ENCODE measurements around the gene LRRC17.

Gene LRRC17

GRCh38 chr7:102874166-102874829, 38.5 kb upstream of the LRRC17 start:
- TF ChIP-seq EZH2 (IDR thresholded peaks at IDR 0.05; ENCODE audit: borderline replicate concordance, low read depth, low read length, severe bottlenecking) (no peak), CTCF (IDR thresholded peaks at IDR 0.05; ENCODE audit: borderline replicate concordance, extremely low read depth, low read length, poor library complexity, severe bottlenecking) (no peak)
- Histone ChIP-seq H3K9ac (ENCODE audit: low read depth, low read length) (no peak overlapping the region), H3K36me3 (ENCODE audit: insufficient read depth, low read length) (no peaks in the 10 kb centered on the region), H3K27me3 (ENCODE audit: insufficient read depth, low read length, poor library complexity) (peaks cover 10% of the 10 kb centered on the region), H3K79me2 (ENCODE audit: insufficient read depth, low read length) (no peaks in the 10 kb centered on the region), H4K20me1 (ENCODE audit: insufficient read depth, low read length) (no peaks in the 10 kb centered on the region), H2AFZ (ENCODE audit: low read depth, low read length) (no peak overlapping the region), H3K27ac (ENCODE audit: low read length) (no peak overlapping the region), H3K4me2 (ENCODE audit: insufficient read depth, low read length) (no peak overlapping the region), H3K4me3 (ENCODE audit: low read depth in 1 of 2, low read length in 2 of 2) (no peak overlapping the region), H3K4me1 (ENCODE audit: insufficient read depth, low read length) (no peaks in the 10 kb centered on the region), H3K9me3 (ENCODE audit: insufficient read depth, low read length, severe bottlenecking) (no peaks in the 10 kb centered on the region)
- DNase-seq (no peak), ATAC-seq (ENCODE audit: insufficient read depth, low read depth) (no peak)

- H3K27me3 ChIP-seq (ENCODE audit: insufficient read depth, low read length, poor library complexity), result peaks cover 10% of the 10 kb centered on the region
- H3K9ac ChIP-seq (ENCODE audit: low read depth, low read length), result no peak overlapping the region
- ATAC-seq (ENCODE audit: insufficient read depth, low read depth) (no peak), DNase-seq (no peak)
- no peak overlapping the region for H3K4me2 ChIP-seq (ENCODE audit: insufficient read depth, low read length)
- H3K36me3 ChIP-seq (ENCODE audit: insufficient read depth, low read length), result no peaks in the 10 kb centered on the region
- no peak for TF ChIP-seq CTCF (IDR thresholded peaks at IDR 0.05; ENCODE audit: borderline replicate concordance, extremely low read depth, low read length, poor library complexity, severe bottlenecking)
- TF ChIP-seq EZH2 (IDR thresholded peaks at IDR 0.05; ENCODE audit: borderline replicate concordance, low read depth, low read length, severe bottlenecking), result no peak
- H3K9me3 ChIP-seq (ENCODE audit: insufficient read depth, low read length, severe bottlenecking), result no peaks in the 10 kb centered on the region
- no peaks in the 10 kb centered on the region for H3K4me1 ChIP-seq (ENCODE audit: insufficient read depth, low read length)
- H3K79me2 ChIP-seq (ENCODE audit: insufficient read depth, low read length), result no peaks in the 10 kb centered on the region
- no peak overlapping the region for H2AFZ ChIP-seq (ENCODE audit: low read depth, low read length)
- no peaks in the 10 kb centered on the region for H4K20me1 ChIP-seq (ENCODE audit: insufficient read depth, low read length)
- no peak overlapping the region for H3K27ac ChIP-seq (ENCODE audit: low read length)
- no peak overlapping the region for H3K4me3 ChIP-seq (ENCODE audit: low read depth in 1 of 2, low read length in 2 of 2)
Observed at GRCh38 chr7:102874966-102875365, 37.8 kb upstream of the LRRC17 start.

DNA sequence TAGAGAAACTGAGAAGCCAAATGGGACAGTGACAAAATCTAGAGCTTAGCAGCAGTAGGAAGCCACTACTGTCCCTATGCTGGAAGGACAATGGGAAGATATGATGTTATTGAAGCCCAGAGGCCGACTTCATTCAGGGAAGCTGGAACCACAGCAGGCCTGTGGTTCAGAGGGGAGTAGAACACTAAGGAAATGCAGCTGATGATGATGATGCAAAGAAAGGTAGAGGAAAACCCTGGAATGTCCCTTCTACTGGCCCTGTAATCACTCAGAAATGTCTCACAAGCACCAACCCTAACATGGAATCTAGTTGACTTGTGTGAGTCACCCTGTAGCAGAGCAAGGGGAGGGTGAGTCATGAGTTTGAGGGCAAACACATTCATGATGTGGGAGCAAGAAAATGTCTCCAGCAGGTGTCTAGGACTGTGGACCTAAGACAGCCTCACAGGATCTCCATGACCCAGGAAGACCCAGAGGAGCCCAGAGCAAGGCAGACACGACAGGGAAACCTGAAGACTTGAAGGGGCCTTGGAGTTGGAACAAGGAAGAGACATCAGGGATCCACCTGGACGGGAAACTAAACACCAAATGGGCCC, 37.0 kb upstream of the LRRC17 start:
- H3K27me3 ChIP-seq (ENCODE audit: insufficient read depth, low read length, poor library complexity), result peaks cover 10% of the 10 kb centered on the region

More for the DNA sequence above, 37.0 kb upstream of the LRRC17 start:
- Histone ChIP-seq H3K9me3 (ENCODE audit: insufficient read depth, low read length, severe bottlenecking) (no peaks in the 10 kb centered on the region), H3K4me2 (ENCODE audit: insufficient read depth, low read length) (no peak overlapping the region), H2AFZ (ENCODE audit: low read depth, low read length) (no peak overlapping the region), H3K9ac (ENCODE audit: low read depth, low read length) (no peak overlapping the region), H3K4me3 (ENCODE audit: low read depth in 1 of 2, low read length in 2 of 2) (no peak overlapping the region), H3K36me3 (ENCODE audit: insufficient read depth, low read length) (no peaks in the 10 kb centered on the region), H3K4me1 (ENCODE audit: insufficient read depth, low read length) (no peaks in the 10 kb centered on the region), H4K20me1 (ENCODE audit: insufficient read depth, low read length) (no peaks in the 10 kb centered on the region), H3K27ac (ENCODE audit: low read length) (no peak overlapping the region), H3K79me2 (ENCODE audit: insufficient read depth, low read length) (no peaks in the 10 kb centered on the region)
- ATAC-seq (ENCODE audit: insufficient read depth, low read depth), result no peak; the same call in 2 of the 3 replicates
- TF ChIP-seq CTCF (IDR thresholded peaks at IDR 0.05; ENCODE audit: borderline replicate concordance, extremely low read depth, low read length, poor library complexity, severe bottlenecking), result no peak
- no peak for DNase-seq
